Stomach (tissue), 9 donors: Measurements from ENCODE around the gene FARS2. TPM values are rescaled to one million over a fixed set of nuclear protein-coding genes. Genes with fewer than 3 reads are reported as not detected.

ENCODE experiments used
- DNase-seq, 2 donors: peaks; one replicate each; pipeline versions ENCODE4 v3.0.0 to v3.0.0-alpha.2; 2013 to 2019
- H3K27ac ChIP-seq, 5 donors: fragments of 200-600 bp in 4 of 5; sonication (generic) in 4 of 5; one replicate each; pipeline ENCODE4 v1.5.1; 2013 to 2019; ENCODE audit warnings: mild to moderate bottlenecking in 1 of 5, moderate library complexity in 1 of 5
- H3K27me3 ChIP-seq, 3 donors: fragments of 200-600 bp; sonication (generic); one replicate each; pipeline ENCODE4 v1.5.1; 2017 to 2019; ENCODE audit warnings: mixed run types in 1 of 3
- H3K36me3 ChIP-seq, 4 donors: fragments of 200-600 bp; sonication (generic); 1 replicate in 3 of 4; 2 replicates in 1 of 4; pipeline ENCODE4 v1.5.1; 2016 to 2019
- H3K4me1 ChIP-seq, 4 donors: fragments of 200-600 bp; sonication (generic); one replicate each; pipeline ENCODE4 v1.5.1; 2016 to 2019
- H3K4me3 ChIP-seq, 4 donors: fragments of 200-600 bp; sonication (generic) in 3 of 4; one replicate each; pipeline ENCODE4 v1.5.1; 2016 to 2019; ENCODE audit warnings: mild to moderate bottlenecking in 1 of 4
- H3K9me3 ChIP-seq, 4 donors: fragments of 200-600 bp; sonication (generic); one replicate each; pipeline ENCODE4 v1.5.1; 2016 to 2019
- CTCF ChIP-seq, 7 experiments: fragments of 450-650 bp in 4 of 7; fragments of 200-600 bp in 3 of 7; sonication (generic) in 3 of 7; IDR thresholded peaks; one replicate each; pipeline ENCODE4 v1.5.1; 2016 to 2019; ENCODE audit warnings: antibody characterized with exemption in 7 of 7, control low read depth in 2 of 7, mild to moderate bottlenecking in 1 of 7
- EP300 ChIP-seq: sonication (generic); formaldehyde crosslinking; IDR thresholded peaks from one replicate; pipeline ENCODE4 v1.6.1; 2017; ENCODE audit warnings: antibody characterized with exemption
- POLR2A ChIP-seq, 4 donors: fragments of 450-650 bp; IDR thresholded peaks; one replicate each; pipeline ENCODE4 v1.6.1; 2016; ENCODE audit warnings: antibody characterized with exemption in 4 of 4, control low read depth in 2 of 4, mild to moderate bottlenecking in 1 of 4, moderate library complexity in 1 of 4
- POLR2AphosphoS5 ChIP-seq, 3 donors: sonication (generic); formaldehyde crosslinking; IDR thresholded peaks; one replicate each; pipeline ENCODE4 v1.6.1; 2016; ENCODE audit warnings: antibody characterized with exemption in 3 of 3
- WGBS, 5 donors: extraction: QIAGEN DNeasy Blood & Tissue Kit in 3 of 5; methylation state at CpG; one replicate each; pipeline versions ENCODE4 v1.1.5 to v1.1.7; 2013 to 2018; 5-methylcytosine and 5-hydroxymethylcytosine counted together
- intact Hi-C: fragments of 100-400 bp; cut with DNase I; formaldehyde crosslinking; loops from one replicate; pipeline ENCODE4 v1.15.1; 2023; ENCODE audit warnings: low total_unique reads
- polyA plus RNA-seq, 3 donors: library from polyadenylated mRNA; stranded (reverse); fragments of 200-250 nt; gene quantifications; one replicate each; pipeline ENCODE4 v1.2.3, GENCODE V29; 2013
- total RNA-seq, 5 donors: library from RNA; depleted of rRNA; stranded (reverse); fragments of >200 nt; gene quantifications; one replicate each; pipeline versions ENCODE4 v1.1.0 to v1.2.3, GENCODE V29; 2014 to 2016
- donor health status: healthy with polysubstance abuse.
- donor health status: Bipolar disorder and iron deficiency.
- donor health status: healthy.

FARS2 gene
- total and polyA plus RNA-seq, 8 donors: 3.8 to 47.8 (median 15.9) TPM

- Histone ChIP-seq H3K27me3 (no peaks in the 10 kb centered on the region), H3K36me3 (peaks cover 0 to 51% (median 20%) of the 10 kb centered on the region in 4 donors), H3K4me1 (no peaks in the 10 kb centered on the region), H3K27ac (no peak overlapping the region), H3K4me3 (no peak overlapping the region), H3K9me3 (peaks cover 0 to 14% (median 10%) of the 10 kb centered on the region in 4 donors)
- no peak for DNase-seq
- no peak for TF ChIP-seq CTCF (IDR thresholded peaks at IDR 0.05)
- TF ChIP-seq POLR2A (IDR thresholded peaks at IDR 0.05): no peak
- TF ChIP-seq EP300: no peak
- no peak for TF ChIP-seq POLR2AphosphoS5 (IDR thresholded peaks at IDR 0.05)
- intact Hi-C loops: no loop called here
- 98 to 100% (median 99%) methylated on average over 4 of the region's 4 CpGs for WGBS, 5 donors
Measured at GRCh38 chr6:5547556-5547955, 286.2 kb downstream of the FARS2 start.

GRCh38 chr6:5550631-5551030 lies 289.3 kb downstream of the FARS2 start:
- 76 to 100% (median 93%) methylated on average over 1 of the region's 1 CpG for WGBS, 5 donors

DNA sequence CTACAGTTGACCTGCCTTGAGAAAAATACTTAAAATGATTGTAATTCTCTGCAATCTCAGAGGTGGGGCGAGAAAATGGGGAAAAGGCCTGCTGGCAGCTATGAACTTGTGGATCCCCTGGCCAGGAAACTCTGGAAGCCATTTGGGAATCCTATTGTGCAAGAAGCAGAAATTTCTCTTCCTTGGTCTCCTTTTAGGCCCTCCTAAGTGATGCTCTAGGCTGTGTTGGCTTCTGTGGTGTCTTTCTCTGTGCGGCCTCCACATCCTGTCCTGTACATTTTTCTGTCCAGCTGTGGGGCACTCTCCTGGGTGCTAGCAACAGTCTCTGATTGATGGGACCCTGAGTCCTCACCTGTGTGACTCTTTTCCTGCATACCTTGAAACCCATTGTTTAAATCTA lies 290.9 kb downstream of the FARS2 start:
- H3K36me3 ChIP-seq: peaks cover 0 to 25% (median 6%) of the 10 kb centered on the region in 4 donors
- peaks cover 0 to 14% (median 10%) of the 10 kb centered on the region in 4 donors for H3K9me3 ChIP-seq
- no peak for DNase-seq
- H3K27ac ChIP-seq: no peak overlapping the region
- H3K4me3 ChIP-seq: no peak overlapping the region
- no peak for TF ChIP-seq POLR2AphosphoS5 (IDR thresholded peaks at IDR 0.05)
- TF ChIP-seq CTCF (IDR thresholded peaks at IDR 0.05): no peak
- no peak for TF ChIP-seq EP300
- TF ChIP-seq POLR2A (IDR thresholded peaks at IDR 0.05): no peak
- 91 to 97% (median 96%) methylated on average over 2 of the region's 2 CpGs for WGBS, 5 donors
- no peaks in the 10 kb centered on the region for H3K27me3 ChIP-seq
- H3K4me1 ChIP-seq: peaks cover 0 to under 1% (median 0%) of the 10 kb centered on the region in 4 donors
- intact Hi-C loops: no loop called here

More at GRCh38 chr6:5550631-5551030, 289.3 kb downstream of the FARS2 start:
- no peaks in the 10 kb centered on the region for H3K27me3 ChIP-seq
- no peak for TF ChIP-seq EP300
- TF ChIP-seq POLR2A (IDR thresholded peaks at IDR 0.05): no peak
- no peak for TF ChIP-seq POLR2AphosphoS5 (IDR thresholded peaks at IDR 0.05)
- TF ChIP-seq CTCF (IDR thresholded peaks at IDR 0.05): no peak
- H3K9me3 ChIP-seq: peaks cover 0 to 14% (median 10%) of the 10 kb centered on the region in 4 donors
- no peak for DNase-seq
- intact Hi-C loops: no loop called here
- H3K36me3 ChIP-seq: peaks cover 0 to 41% (median 16%) of the 10 kb centered on the region in 4 donors
- no peak overlapping the region for H3K4me3 ChIP-seq
- H3K27ac ChIP-seq: no peak overlapping the region
- H3K4me1 ChIP-seq: no peaks in the 10 kb centered on the region

DNA sequence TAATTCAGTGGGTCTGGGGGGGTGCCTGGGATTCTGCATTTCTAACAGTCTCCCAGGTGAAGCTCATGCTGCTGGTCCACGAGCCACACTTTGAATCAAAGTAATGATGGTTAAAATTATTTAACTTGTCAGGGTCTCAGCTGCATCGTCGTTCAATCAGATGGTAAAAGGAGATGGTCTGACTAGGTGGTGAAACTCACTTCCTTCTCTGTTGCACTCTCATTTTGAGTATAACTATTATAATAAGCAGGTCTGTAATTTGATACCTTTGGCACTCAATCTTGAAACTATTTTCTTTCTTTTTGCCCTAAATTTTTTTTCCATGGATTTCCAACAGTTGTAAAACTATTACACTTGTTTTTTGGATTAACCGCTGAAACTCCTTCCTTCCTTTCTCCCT lies 292.5 kb downstream of the FARS2 start:
- Histone ChIP-seq H3K9me3 (peaks cover 0 to 14% (median 10%) of the 10 kb centered on the region in 4 donors), H3K27ac (no peak overlapping the region), H3K4me1 (peaks cover 0 to 6% (median 0%) of the 10 kb centered on the region in 4 donors), H3K4me3 (no peak overlapping the region), H3K36me3 (peaks cover 0 to 16% (median 0%) of the 10 kb centered on the region in 4 donors), H3K27me3 (no peaks in the 10 kb centered on the region)
- intact Hi-C loops: no loop called here
- WGBS, 5 donors: 58 to 75% (median 73%) methylated on average over 4 of the region's 4 CpGs
- TF ChIP-seq CTCF (IDR thresholded peaks at IDR 0.05) (no peak), EP300 (no peak), POLR2AphosphoS5 (IDR thresholded peaks at IDR 0.05) (no peak), POLR2A (IDR thresholded peaks at IDR 0.05) (no peak)
- no peak for DNase-seq
